ENCODE measurements around the gene ST3GAL5.
"Not testable (repeated sequence)": the region's sequence is repeated elsewhere in the genome, so short reads cannot be mapped to it uniquely, and the experiment has no call there.

ST3GAL5 gene

DNA sequence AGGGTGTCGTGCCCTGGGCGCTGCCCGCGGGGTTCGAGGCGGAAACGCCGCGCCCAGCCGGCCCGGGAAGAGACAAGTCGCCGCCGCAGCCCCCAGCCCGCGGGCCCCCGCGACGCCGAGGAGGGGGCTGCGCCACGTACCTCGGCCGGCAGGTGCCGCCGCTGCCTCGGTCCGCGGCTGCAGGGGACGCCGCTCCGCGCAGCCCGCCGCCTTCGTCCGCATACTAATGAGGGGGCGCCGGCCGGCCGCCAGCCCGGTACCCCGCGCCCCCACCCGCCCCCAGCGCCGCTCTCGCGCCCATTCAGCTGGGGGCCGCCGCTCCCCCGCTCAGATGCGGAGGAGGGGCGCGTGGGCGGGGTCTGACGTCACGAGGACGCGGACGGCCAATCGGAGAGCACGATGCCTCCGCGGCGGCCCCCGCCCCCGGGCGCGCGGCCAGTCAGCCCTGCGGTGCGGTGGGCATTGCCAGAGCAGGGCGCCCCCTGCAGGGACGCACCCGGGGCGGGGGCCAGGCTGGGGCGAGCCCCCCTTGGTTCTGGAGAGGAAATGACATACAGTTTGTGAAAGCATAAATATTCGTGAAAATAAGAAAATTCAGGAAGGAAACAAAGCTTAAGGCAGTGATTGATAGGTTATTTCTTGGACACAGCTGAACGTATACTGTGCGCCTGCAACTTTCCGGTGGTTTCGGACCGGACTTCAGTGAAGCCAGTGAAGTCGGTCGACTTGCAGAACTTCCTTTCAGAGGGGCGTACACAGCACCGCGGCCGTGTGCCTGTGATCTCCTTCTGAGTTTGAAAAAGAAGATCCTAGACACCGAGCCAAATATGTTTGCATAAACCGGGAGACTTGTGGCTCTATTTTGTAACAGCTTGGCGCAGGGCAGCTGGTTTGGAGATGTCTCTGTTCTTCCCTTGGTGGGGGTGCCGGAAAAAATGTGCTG lies at the start of gene ST3GAL5:
Gene ST3GAL5 (minus strand): TSS at position 307 of the 943 bp plus-strand sequence. CDS start 85 bp downstream, at position 222.
- DNase-seq (ENCODE audit: low spot score), result peak; percentile 96

GRCh38 chr2:85938456-85938855 lies 49.7 kb upstream of the ST3GAL5 start:
- no peak for DNase-seq (ENCODE audit: low spot score)

GRCh38 chr2:85937069-85937439 lies 48.3 kb upstream of the ST3GAL5 start:
- DNase-seq (ENCODE audit: low spot score), result no peak

GRCh38 chr2:85936421-85937068 lies 47.8 kb upstream of the ST3GAL5 start:
- no peak for DNase-seq (ENCODE audit: low spot score)

GRCh38 chr2:85935746-85936208 lies 47.0 kb upstream of the ST3GAL5 start:
- DNase-seq (ENCODE audit: low spot score), result no peak

DNA sequence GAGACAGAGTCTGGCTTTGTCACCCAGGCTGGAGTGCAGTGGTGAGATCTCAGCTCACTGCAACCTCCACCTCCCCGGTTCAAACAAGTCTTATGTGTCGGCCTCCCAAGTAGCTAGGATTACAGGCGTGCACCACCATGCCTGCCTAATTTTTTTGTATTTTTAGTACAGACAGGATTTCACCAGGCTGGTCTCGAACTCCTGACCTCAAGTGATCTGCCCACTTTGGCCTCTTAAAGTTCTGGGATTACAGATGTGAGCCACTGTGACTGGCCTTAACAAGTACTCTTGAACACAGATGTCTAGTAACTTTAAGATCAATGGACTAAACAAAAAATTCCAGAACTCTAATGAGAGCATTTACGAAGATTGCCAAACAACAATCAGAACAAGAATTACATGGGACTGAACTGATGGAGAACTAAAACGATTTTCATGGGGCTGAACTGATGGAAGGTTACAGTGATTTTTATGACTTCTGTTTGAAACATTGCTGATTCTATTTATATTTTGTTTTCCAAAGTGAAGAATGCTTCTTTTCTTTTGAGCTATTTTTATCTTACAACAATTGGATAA lies 46.5 kb upstream of the ST3GAL5 start:
- DNase-seq (ENCODE audit: low spot score), result no peak

DNA sequence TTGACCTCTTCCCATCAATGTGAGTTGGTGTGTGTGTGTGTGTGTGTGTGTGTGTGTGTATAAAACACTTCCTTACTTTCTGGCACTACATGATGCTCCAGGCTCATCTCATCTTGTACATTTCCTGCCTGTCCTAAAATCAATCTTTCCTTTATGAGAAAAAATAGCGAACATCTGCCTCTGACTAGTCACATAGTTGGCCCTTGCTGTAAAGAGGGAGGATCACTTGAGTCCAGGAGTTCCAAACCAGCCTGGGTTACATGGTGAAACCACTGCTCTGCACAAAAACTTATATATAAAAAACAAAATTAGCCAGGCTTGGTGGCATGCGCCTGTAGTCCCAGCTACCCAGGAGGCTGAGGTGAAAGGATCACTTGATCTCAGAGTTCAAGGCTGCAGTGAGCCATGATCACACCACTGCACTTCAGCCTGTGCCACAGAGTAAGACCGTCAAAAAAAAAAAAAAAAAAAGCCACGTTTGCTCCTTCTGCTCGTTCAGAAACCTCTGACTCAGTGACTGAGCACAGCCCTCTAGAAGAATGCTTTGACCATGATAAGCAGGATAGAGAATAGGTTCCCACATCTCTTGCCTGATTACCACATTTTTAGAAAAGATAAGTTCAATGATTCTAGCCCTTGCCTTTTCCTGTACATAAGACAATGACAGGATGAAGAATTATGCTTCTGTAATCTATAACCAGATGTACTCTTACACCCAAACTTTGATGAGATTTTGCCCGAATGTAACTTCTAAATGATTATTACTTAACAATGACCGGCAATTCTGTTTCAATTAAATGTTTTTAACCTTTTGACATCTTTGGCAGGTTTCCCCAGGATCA lies 45.2 kb upstream of the ST3GAL5 start:
- no peak for DNase-seq (ENCODE audit: low spot score)

DNA sequence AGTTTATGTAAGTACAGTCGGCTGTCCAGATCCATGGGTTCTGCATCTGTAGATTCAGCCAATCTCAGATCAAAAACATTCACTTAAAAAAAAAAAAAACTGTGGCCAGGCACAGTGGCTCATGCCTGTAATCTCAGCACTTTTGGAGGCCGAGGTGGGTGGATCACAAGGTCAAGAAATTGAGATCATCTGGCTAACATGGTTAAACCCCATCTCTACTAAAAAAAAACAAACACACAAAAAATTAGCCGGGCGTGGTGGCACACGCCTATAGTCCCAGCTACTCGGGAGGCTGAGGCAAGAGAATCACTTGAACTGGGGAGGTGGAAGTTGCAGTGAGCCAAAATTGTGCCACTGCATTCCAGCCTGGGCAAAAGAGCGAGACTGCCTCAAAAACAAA lies 42.4 kb upstream of the ST3GAL5 start:
- DNase-seq (ENCODE audit: low spot score), result not testable (repeated sequence)

- DNase-seq (ENCODE audit: low spot score), result no peak
Observed at GRCh38 chr2:85930129-85931124, 41.6 kb upstream of the ST3GAL5 start.

DNA sequence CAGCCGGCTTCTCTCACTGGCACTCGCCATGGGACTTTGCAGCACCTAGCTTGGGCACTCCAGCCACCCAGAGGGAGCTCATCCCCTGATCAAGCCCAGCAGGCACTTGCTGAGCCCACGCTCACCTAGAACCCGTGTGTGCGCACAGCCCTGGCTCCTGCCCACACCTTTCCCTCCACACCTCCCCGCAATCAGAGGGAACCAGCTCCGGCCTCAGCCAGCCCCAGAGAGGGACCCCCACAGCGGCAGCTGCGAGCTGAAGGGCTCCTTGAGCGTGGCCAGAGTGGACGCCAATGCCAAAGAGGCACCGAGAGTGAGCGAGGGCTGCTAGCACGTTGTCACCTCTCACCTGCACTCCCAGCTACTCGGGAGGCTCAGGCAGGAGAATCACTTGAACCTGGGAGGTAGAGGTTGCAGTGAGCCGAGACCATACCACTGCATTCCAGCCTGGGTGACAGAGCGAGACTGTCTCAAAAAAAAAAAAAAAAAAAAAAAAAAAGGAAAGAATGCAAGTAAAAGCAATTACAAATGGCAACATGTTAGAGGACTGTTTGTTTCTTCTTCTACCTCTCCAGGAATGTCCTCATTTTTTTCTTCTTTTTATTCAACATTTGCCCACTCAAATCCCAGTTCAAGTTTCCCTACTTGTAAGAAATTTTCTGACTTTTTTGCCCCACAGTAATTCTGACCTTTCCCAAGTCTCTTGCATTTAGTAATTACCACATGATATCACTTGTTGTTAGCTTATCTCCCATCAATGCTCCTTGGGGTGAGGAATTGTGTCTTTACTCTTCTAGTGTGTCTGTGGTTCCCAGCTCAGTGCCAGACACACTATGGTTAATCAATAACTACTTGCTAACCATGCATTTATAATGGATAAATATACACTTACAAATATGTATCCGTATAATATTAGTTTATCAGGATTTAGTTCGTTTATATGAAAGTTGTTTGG lies 40.6 kb upstream of the ST3GAL5 start:
- no peak for DNase-seq (ENCODE audit: low spot score)

- DNase-seq (ENCODE audit: low spot score), result no peak
Observed at GRCh38 chr2:85926931-85927661, 38.3 kb upstream of the ST3GAL5 start.

- no peak for DNase-seq (ENCODE audit: low spot score)
Observed at GRCh38 chr2:85926526-85926925, 37.7 kb upstream of the ST3GAL5 start.

- DNase-seq (ENCODE audit: low spot score), result no peak
Observed at GRCh38 chr2:85925216-85925671, 36.5 kb upstream of the ST3GAL5 start.

- no peak for DNase-seq (ENCODE audit: low spot score)
Observed at GRCh38 chr2:85924522-85924921, 35.7 kb upstream of the ST3GAL5 start.

DNA sequence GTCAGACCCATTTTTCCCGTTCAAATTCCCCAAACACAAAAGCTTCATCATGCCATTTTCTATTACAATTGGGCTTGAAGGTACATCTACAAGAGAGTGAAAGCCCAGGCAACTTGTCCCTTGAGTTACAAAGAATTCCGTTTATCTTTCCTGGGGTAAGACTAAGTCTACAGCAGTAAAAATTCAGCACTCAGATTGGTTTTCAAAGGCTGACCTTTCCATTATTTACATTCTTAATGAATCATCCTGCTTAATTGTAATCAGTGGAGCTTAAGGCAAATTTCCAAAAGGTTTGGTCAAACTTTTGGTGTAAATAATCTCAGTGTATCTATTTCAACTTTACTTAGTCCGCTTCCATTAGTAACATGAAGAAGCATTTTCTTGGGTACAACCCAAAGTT lies 33.4 kb upstream of the ST3GAL5 start:
- no peak for DNase-seq (ENCODE audit: low spot score)

DNA sequence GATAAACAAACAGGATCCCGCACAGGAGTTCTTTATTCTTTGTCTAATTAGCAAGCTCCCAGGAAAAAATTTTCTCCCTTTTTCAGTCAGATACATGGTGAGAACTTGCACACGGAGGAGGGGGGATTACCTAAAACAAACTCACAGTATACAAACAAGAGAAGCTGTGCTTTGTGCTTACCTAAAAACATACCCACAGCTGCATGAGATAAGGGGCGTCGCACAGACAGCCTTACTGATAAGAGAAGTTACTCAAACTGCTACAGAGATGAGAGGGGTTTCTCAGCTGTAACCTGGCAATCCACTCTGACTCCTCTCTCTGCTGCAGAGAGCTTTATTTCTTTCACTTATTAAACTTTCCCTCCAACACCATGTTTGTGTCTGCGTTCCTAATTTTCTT lies 32.9 kb upstream of the ST3GAL5 start:
- no peak for DNase-seq (ENCODE audit: low spot score)

DNA sequence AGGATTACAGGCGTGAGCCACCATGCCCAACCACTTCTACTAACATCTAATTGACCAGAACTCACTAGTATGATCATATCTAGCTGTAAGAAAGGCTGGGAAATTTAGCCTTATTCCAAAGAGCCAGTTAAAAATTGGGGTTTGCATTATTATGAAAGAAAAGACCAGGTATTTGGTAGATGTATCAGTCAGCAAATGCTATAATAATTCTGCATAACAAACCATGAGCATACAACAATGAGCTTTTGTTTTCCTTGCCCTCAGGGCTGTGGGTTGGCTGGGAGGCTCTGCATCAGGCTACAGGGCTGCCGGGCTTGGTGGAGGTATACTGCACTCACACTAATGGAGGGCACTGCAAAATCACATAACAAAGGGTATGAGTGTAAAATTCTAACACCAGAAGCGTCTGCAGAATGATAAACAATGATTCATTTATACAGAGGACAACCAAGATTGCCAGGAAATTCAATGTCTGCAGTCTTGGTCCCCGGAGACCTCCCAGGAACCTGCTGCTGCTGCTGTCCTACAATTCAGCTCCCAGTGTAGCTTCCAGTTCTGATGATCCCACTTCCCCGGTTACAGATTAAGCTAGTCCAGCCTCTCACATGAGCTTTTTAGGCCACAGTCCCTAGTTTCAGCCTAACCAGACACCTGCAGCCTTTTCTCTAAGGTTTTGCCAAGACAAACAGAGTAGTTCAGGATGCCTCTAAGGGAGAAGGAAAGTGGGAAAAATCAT lies 32.2 kb upstream of the ST3GAL5 start:
- no peak for DNase-seq (ENCODE audit: low spot score)
